HK-2 (cell line): ENCODE measurements around the gene SCN8A.
A peak's percentile ranks its signal among the peaks of the same experiment; 100 is the strongest.
"Not testable (repeated sequence)": the region's sequence is repeated elsewhere in the genome, so short reads cannot be mapped to it uniquely, and the experiment has no call there.

Source experiments
- DNase-seq: peaks from one replicate; pipeline ENCODE4 v3.0.0-alpha.2; 2018; ENCODE audit not compliant: unreplicated experiment

Gene SCN8A

DNA sequence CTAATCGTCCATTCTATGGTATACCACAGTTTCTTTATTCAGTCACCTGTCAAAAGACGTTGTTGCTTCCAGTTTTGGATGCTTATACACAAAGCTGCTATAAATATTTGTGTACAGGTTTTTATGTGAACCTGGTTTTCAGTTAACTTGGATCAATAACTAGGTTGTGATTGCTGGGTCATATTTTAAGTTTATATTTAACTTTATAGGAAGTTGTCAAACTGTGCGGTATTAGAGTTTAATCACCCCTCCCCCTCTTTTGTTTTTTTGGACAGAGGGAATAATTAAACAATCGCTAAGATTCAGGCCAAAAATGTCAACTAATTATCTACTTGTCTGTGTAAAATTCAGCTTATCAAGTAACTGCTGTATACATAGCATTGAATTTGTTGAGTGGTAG lies 34.3 kb downstream of the SCN8A start:
- DNase-seq: no peak

DNA sequence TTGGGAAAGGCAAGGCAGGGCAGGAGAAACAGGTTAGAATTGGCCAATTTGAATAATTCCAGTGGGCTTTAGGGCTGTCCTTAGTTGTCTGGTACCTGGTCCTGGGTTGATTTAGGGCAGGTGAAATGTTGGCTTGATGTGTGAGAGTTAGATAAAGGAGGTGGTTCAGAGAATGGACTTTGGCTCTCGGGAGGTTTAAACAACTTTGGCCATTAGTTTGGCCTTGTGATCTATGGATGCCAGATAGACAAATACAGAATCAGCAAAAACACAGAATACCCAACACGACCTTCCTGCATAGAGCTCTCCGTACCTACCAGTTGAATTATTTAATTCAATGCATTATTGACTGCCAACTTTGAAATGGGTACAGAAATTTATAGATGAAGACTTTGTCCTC lies 35.1 kb downstream of the SCN8A start:
- no peak for DNase-seq

GRCh38 chr12:51626629-51627028 lies 35.6 kb downstream of the SCN8A start:
- DNase-seq: no peak

DNA sequence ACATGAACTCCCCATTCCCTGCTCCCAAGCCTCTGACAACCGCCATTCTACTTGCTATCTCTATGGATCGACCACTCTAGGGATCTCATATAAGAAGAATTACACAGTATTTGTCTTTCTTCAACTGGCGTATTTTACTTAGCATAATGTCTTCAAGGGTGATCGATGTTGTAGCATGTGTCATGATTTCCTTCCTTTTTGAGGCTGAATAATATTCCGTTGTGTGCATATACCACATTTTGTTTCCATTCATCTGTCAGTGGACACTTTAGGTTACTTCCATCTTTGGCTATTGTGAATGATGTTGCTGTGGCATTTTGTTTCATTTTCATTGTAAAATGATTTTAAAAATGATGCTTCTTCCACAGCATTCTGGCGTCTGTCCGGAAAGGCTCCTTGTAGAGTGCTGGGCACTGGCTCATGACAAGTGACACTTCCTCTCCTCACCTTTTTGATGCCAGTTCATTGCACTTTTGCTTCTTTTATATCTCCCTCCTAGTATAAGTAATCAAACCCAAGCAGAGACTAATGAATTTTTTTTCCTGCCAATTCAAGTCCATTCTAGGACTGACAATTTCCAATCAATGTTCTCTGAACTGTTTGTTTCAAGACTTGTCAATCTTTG lies 39.3 kb downstream of the SCN8A start:
- DNase-seq: no peak

DNA sequence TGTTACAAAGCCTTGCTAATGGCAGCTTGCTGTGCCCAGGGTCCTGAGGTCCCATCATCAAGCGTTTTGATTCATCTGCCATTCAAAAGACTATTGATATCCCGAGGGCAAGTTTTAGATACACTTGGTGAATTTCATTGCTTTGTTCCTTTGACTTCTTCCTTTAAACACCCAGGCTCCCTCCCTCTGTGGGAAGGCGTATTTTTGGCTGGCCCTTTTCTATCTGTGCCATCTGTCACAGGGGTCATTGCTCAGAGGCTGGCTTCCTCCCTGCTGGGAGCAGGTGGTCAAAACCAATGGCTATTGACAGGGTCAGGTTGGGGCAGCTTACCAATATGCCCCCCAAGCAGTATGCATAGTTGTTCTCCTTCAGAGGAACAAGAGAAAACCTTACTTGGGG lies 40.0 kb downstream of the SCN8A start:
- DNase-seq: no peak

GRCh38 chr12:51631591-51631990 lies 40.6 kb downstream of the SCN8A start:
- peak; percentile 17 for DNase-seq

GRCh38 chr12:51632623-51633022 lies 41.6 kb downstream of the SCN8A start:
- DNase-seq: no peak

DNA sequence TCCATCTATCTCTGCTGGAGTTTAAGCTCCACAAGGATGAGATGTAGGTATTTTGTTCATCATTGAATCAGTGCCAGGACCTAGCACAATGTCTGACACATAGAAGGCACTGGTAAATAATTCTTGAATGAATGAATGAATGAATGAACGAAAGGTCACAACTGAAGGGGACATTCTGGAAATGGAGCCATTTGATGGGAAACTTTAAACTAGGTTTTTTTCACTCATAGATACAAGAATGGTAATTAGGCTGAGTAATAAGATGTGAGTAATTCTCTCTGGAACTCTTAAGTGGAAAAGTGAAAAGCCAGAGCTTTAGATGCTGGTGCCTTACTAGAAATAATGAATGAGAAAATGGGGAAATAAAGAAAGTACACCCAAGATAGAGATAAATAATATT lies 44.3 kb downstream of the SCN8A start:
- DNase-seq: no peak

- DNase-seq: no peak
Observed at GRCh38 chr12:51636581-51636980, 45.5 kb downstream of the SCN8A start.

- no peak for DNase-seq
Observed at GRCh38 chr12:51636986-51637385, 46.0 kb downstream of the SCN8A start.

GRCh38 chr12:51639361-51639760 lies 48.3 kb downstream of the SCN8A start:
- no peak for DNase-seq

GRCh38 chr12:51642286-51642685 lies 51.3 kb downstream of the SCN8A start:
- no peak for DNase-seq

- DNase-seq: no peak
Observed at GRCh38 chr12:51643951-51644350, 52.9 kb downstream of the SCN8A start.

GRCh38 chr12:51644691-51645090 lies 53.7 kb downstream of the SCN8A start:
- not testable (repeated sequence) for DNase-seq

- DNase-seq: no peak
Observed at GRCh38 chr12:51645961-51646360, 54.9 kb downstream of the SCN8A start.

DNA sequence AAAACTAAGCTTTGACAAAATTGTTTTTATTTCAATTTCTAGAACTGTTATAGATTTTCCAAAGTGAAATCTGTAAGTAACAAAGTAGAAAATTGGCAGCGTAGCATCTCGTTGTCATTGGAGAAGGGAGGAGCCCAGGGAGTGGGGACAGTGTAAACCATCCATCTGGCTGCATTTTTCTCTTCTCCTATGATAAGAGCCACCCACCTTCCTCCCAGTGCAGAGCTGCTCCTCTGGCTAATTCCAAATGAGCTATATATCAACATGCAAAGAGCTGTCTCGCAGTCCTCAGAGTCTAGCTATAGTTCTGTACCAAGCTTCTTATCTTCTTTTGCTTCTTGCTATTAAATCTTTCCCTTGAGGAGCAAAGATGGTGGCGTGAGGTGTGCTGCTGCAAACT lies 56.6 kb downstream of the SCN8A start:
- DNase-seq: no peak

- DNase-seq: no peak
Observed at GRCh38 chr12:51653431-51653830, 62.4 kb downstream of the SCN8A start.

DNA sequence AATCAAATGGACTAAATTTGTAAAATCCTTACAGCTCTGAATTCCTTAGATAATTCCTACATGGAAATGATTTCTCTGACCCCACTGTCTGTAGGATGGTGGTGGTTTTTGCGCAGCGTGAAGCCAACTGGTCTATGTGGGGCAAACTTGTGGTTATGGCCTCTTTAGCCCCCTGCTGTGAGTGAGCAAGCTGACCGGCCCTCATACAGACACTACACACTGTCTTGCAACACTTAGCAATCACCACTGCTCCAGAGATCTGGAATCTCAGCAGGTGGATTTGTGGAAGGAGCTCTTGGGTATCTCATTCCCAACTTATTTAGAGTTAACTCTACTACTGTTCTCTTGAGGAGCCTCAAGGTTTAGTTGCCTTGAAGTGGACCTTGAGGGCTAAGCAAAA lies 70.2 kb downstream of the SCN8A start:
- no peak for DNase-seq

DNA sequence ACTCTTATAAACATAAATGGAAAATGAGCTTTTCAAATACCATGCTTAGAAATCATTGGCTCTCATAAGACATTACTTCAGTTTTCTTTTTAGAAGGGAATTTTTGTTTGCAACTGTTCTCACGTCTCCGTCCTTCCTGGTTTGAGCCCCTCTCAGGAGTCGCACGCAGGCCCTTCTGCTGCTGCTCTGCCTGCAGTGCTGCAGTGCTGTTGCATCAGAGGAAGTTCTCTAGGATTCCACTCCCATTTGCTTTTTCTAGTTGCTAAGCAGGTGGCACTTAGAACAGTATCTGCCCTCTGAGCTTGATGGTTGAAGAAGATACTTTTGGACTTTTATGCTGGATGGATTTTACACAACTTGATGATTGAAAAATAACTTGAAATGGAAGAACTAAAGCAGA lies 70.8 kb downstream of the SCN8A start:
- no peak for DNase-seq

- DNase-seq: no peak
Observed at GRCh38 chr12:51662728-51663154, 71.7 kb downstream of the SCN8A start.

DNA sequence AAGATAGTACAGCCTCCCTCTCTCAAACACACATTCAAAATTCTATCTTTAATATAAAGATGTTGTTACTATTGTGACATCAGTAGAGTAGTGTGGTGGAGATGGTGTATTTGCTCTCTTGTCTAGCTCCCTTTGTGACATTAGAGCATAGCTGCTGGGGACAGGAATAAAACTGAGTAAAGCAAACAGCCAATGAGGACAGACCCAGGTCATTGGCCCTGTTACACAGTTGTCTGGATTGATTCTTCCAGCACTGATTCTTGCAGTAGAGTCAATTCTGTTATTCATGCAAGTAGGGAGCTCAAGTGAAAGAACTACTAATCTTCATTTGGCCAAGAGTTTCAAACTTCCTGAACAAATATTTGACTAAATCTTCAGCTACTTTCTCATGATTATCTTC lies 72.4 kb downstream of the SCN8A start:
- no peak for DNase-seq

GRCh38 chr12:51666696-51667095 lies 75.7 kb downstream of the SCN8A start:
- DNase-seq: no peak

- no peak for DNase-seq
Observed at GRCh38 chr12:51667269-51667668, 76.2 kb downstream of the SCN8A start.

DNA sequence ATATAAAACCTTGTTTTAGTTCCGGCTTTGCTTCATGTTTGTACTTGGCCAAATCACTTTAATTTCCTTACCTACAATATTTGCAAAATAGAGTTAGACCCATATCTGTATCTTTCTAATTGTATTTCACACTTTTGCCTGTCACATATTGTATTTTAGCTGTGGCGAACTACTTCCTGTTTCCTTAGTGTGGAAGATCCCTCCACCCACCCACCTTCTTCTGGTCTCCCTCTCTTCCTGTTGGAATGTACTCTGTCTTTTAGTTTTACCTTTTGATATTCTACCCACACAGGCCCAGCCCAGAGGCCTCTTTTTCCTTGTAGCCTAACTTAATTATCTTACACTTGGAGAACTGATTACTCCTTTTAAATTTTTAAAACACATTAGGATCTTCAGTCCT lies 78.2 kb downstream of the SCN8A start:
- no peak for DNase-seq
